Activated naive CD8-positive, alpha-beta T cell treated with anti-CD3 and anti-CD28 coated beads, Interleukin-2, amount 50 U/mL, for 16 hours (primary cell): ENCODE data around the gene POP4.

Experiments used
- DNase-seq: peaks from one replicate; pipeline ENCODE4 v3.0.0-alpha.2; 2020; ENCODE audit warnings: low read depth, low spot score

Gene POP4

DNA sequence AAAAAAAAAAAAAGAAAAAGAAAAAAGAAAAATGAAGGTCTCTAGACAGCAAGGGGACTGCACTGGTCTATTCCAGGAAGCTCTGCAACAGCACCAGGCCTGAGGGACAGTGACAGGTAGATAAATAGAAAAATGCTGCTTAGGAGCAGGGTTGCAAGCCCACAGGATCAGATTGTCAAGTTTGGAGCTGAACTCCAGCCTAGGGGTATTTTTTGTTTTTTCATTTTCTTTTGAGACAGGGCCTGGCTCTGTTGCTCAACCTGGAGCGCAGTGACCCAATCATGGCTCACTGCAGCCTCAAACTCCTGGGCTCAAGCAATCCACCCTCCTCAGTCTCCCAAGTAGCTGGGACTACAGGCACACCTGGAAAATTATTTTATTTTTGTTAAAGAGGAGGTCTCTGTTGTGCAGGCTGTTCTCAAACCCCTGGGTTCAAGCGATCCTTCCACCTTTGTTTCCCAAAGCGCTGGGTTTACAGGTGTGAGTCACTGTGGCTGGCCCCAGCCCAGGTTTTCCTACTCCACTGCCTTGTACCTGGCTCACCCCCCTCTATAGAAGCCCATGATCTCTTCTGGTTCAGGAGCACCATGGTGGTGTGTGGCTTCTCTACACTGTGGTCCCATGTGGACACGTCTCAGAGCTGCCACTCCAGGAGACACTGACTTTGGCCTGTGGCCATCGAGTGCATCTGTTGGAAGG, 23.9 kb downstream of the POP4 start:
- no peak for DNase-seq

DNA sequence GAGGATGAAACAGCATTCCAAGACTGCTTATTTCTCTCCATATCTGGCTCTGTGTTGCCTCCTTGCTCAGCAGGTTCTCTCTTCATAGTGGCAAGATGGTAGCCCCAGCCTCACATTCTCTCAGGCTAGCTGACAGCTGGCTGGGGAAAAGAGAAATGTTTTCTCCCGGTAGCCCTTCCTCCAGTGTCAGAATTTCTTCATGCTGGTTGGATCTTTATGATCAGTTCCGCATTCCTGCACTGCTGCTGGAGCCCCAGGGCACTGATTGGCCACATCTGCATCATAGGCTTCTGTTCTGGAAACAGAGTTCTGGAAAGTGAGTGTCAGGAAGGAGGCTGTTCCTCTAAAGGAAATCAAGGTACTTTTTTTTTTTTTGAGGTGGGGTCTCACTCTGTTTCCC, 24.6 kb downstream of the POP4 start:
- no peak for DNase-seq

DNA sequence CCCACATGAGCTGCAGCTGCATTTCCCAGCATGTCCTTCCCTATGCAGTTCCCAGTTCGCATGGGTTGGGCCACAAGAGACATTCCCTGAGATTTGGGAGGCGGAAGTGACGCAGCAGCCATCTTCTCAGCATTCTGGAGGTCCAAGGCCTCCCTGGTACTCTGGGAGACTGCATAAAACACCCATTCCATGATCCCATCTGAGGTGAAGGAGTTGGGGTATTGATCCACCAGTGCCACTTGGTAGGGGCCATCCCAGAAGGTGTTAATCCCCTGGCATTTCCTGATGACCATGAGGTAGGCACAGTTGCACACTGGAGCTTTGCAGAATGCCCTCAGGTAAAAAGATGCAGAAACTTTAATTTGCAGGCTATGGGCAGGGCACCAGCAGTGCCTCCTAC, 25.4 kb downstream of the POP4 start:
- DNase-seq, result no peak

DNA sequence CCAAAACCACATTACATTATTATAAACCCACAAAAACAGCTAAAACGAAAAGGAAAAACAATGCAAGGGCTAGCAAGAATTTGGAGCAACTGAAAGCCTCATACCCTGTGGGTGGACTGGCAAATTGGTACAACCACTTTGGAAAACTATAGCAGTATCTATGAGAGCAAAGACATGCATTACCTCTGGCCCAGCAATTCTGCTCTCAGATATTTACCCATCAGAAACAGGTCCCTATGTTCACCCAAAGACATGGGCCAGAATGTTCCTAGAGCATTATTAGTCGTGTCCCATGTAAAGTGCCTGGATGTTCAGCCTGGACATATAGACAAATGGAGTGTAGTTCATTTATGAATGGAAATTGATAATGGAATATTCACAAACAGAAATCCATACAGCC, 27.9 kb downstream of the POP4 start:
- no peak for DNase-seq

GRCh38 chr19:29634423-29635130, 28.5 kb downstream of the POP4 start:
- DNase-seq, result no peak

GRCh38 chr19:29635963-29636362, 29.9 kb downstream of the POP4 start:
- DNase-seq, result no peak

GRCh38 chr19:29636553-29637360, 30.7 kb downstream of the POP4 start:
- no peak for DNase-seq

DNA sequence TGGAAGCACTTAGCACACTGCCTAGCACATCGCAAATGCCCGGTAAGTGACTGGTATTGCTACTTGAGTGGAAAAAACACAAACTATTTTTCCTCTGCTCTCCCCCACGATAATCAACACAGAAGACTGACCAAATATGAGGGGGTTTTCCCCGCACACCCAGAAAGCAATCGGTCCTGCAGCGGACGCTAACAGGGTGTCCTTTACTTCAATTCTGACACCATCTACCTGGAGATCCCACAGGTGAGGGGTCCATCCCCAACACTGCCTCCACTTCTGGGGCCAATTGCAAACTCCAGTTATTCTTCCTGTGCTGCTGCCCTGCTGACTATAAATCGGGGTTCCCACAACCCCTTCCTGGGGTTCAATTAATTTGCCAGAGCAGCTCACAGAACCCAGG, 33.0 kb downstream of the POP4 start:
- DNase-seq, result no peak

DNA sequence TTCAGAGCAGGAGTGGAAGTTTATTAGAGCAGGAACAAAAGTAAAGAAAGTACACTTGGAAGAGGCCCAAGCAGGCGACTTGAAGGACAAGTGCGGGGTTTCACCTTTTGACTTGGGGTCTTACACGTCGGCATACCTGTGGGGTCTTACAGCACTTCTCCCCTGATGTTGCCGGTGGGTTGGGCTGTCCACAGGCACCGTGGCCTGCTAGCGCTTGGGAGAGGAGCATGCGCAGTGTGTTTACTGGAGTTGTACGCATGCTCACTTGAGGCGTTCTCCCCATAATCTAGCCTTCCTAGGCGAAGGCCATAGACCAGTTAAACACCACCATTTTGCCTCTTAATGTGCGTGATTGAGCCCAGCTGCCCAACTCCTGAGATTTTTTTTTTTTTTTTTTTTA, 34.1 kb downstream of the POP4 start:
- DNase-seq, result no peak

DNA sequence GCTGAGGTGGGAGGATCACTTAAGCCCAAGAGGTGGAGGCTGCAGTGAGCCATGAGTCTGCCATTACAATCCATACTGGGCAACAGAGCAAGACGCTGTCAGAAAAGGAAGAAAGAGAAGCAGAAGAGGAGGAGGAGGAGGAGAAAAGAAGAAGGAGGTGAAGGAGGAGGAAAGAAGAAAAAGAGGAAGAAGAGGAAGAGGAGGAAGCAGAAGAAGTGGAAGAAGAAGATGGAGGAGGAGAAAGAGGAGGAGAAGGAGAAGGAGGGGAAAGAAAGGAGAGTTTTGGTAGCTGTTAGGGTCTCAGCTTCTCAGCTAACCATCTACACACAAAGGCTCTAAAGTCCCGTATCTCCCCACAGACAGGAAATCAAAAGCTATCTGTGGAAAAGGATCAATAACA, 35.5 kb downstream of the POP4 start:
- DNase-seq, result no peak

- no peak for DNase-seq
These were observed 37.4 kb downstream of the POP4 start for GRCh38 chr19:29643361-29643935.

DNA sequence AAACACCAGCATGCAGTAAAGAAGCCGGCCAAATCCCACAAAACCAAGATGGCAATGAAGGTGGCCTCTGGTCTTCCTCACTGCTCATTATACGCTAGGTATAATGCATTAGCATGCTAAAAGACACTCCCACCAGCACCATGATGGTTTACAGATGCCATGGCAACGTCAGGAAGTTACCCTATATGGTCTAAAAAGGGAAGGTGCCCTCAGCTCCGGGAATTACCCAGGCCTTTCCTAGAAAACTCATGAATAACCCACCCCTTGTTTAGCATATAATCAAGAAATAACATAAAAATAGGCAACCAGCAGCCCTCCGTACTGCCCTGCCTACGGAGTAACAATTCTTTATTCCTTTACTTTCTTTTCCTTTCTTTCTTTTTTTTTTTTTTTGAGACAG, 38.1 kb downstream of the POP4 start:
- DNase-seq, result no peak

DNA sequence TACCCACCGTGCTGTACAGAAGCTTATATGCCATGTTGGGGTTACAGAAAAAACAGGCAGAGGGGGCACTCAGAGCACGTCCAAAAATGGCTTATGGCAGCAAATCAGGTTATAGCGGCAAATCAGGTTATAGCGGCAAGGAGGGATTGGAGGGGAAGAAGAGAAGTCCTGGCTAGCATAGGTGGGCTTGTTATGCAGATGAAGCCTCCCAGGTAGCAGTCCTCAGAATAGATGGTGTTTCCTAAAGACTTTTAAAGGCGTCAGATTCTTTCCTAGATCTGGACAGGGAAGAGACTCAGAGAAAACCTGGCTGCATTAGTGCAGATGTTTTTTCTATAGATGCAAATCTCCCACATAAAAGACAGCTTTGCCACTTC, 39.4 kb downstream of the POP4 start:
- DNase-seq, result no peak

GRCh38 chr19:29645911-29646310, 39.8 kb downstream of the POP4 start:
- DNase-seq, result no peak

DNA sequence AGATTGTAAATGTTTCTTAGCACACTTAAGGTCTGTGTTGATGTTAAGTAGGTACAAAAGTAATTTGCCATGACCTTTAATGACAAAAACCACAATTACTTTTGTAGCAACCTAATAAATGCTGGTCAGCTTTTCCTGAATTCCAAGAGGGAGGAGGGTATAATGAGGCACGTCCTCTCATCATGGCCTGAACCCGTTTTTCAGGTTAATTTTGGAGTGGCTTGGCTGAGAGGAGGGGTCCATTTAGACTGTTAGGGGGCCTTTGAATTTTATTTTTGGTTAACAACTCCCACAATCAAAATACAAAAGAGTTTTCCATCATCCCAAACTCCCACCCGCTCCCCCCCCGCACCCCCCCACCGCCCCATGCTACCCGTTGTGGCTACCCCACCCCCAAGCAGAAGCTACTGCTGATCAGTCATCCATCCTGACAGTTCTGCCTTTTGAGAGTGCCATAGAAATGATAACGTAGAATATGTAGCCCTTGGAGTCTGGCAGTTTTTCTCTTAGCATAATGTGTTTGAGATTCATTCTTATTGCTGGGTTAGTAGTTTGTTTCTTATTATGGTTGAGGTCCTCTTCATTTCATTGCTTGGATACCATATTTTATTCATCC, 44.8 kb downstream of the POP4 start:
- no peak for DNase-seq

GRCh38 chr19:29651622-29652394, 45.7 kb downstream of the POP4 start:
- no peak for DNase-seq

GRCh38 chr19:29653398-29653797, 47.3 kb downstream of the POP4 start:
- DNase-seq, result no peak

DNA sequence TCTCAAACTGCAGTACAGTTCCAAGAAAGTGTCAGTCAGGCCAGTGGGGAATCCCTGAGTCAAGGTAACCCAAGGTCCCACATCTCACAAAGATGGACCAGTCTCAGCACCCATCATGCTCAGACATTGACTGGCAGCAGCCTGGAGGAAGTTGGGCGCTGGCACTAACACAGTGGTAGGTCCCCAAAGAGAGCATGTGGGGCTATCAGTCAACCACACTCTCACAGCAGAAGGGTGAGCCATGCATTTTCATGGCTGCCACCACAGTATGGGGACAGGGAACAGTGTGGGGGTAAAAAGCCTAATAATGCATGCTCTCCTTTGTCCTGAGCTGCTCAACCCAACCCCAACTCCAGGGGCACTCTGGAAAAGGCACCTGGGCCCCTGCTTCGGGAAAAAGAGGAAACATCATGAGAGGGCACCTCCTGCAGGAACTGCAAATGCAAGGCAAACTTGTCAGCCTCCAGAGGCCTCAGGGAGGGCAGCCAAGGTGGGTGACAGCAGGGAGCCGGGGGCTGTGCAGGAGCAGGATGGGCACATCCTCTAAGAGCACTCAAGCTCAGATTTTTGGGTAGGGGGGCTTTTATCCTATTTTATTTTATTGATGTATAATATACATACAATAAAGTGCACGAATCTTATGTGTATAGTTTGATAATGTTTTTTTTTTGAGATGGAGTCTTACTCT, 49.7 kb downstream of the POP4 start:
- no peak for DNase-seq

GRCh38 chr19:29658221-29658991, 52.3 kb downstream of the POP4 start:
- no peak for DNase-seq

DNA sequence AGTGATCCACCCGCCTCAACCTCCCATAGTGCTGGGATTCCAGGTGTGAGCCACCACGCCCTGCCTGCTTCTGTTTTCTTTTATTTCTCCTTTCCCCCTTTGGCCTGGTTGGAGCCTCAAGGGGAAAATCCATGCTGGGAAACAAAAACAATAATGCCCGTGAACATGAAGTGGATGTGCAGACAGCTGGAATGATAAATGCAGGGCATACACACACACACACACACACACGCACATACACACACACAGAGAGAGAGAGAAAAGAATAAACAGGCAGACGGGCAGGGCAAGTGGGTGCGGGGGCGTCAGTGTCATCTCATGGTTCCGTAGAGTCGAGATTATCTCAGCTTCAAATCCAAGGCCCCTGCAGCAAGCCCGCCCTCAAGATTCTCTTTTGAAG, 54.8 kb downstream of the POP4 start:
- DNase-seq, result peak; percentile 25
